Stimulated activated CD4-positive, alpha-beta T cell treated with anti-CD3 and anti-CD28 coated beads, Interleukin-15, amount 100 ng/mL, for 24 hours (primary cell): ENCODE data around the gene C12orf60.
"Not testable (repeated sequence)": the region's sequence is repeated elsewhere in the genome, so short reads cannot be mapped to it uniquely, and the experiment has no call there.

Experiments
- DNase-seq: peaks from one replicate; pipeline ENCODE4 v3.0.0-alpha.2; 2020

C12orf60 gene

GRCh38 chr12:14803011-14803829 is at the start of gene C12orf60, which contains the start of gene WBP11:
TSS of gene C12orf60 (plus strand) at chr12:14803670. CDS start at chr12:14822936, 19,266 bp downstream.
TSS of gene WBP11 (minus strand) at chr12:14803478. CDS start at chr12:14801383, 2,095 bp downstream.
- peak; percentile 90 for DNase-seq

- no peak for DNase-seq
Observed at GRCh38 chr12:14756334-14757143, 46.9 kb upstream of the C12orf60 start.

- not testable (repeated sequence) for DNase-seq
Observed at GRCh38 chr12:14759711-14760280, 43.7 kb upstream of the C12orf60 start.

- DNase-seq = no peak
Observed at GRCh38 chr12:14765398-14765797, 38.1 kb upstream of the C12orf60 start.

- not testable (repeated sequence) for DNase-seq
Observed at GRCh38 chr12:14766020-14766419, 37.5 kb upstream of the C12orf60 start.

GRCh38 chr12:14766649-14767215 is 36.7 kb upstream of the C12orf60 start:
- DNase-seq = no peak

- DNase-seq = no peak
Observed at GRCh38 chr12:14767617-14768016, 35.9 kb upstream of the C12orf60 start.

- DNase-seq = peak; percentile 57
Observed at GRCh38 chr12:14768823-14769405, 34.6 kb upstream of the C12orf60 start.

GRCh38 chr12:14769466-14769968 is 34.0 kb upstream of the C12orf60 start:
- DNase-seq = peak; percentile 56

- peak; percentile 92 for DNase-seq
Observed at GRCh38 chr12:14769969-14770495, 33.4 kb upstream of the C12orf60 start.

GRCh38 chr12:14770496-14771461 is 32.7 kb upstream of the C12orf60 start:
- peak; percentile 93 for DNase-seq

GRCh38 chr12:14771651-14772137 is 31.8 kb upstream of the C12orf60 start:
- DNase-seq = peak; percentile 28

GRCh38 chr12:14772946-14773345 is 30.5 kb upstream of the C12orf60 start:
- DNase-seq = no peak

GRCh38 chr12:14773685-14774073 is 29.8 kb upstream of the C12orf60 start:
- no peak for DNase-seq

GRCh38 chr12:14774074-14774905 is 29.2 kb upstream of the C12orf60 start:
- DNase-seq = peak; percentile 92

- peak; percentile 40 for DNase-seq
Observed at GRCh38 chr12:14774906-14775635, 28.4 kb upstream of the C12orf60 start.

- no peak for DNase-seq
Observed at GRCh38 chr12:14775636-14775980, 27.9 kb upstream of the C12orf60 start.

- DNase-seq = no peak
Observed at GRCh38 chr12:14776236-14776961, 27.1 kb upstream of the C12orf60 start.
